Gastrocnemius medialis (tissue), 4 donors: ENCODE data around the gene TENM3.

Experiments
- POLR2A ChIP-seq, 2 donors: fragments of 450-650 bp; IDR thresholded peaks; one replicate each; pipeline ENCODE4 v1.6.1; 2017; ENCODE audit warnings: antibody characterized with exemption in 2 of 2, mild to moderate bottlenecking in 2 of 2, moderate library complexity in 2 of 2
- TF ChIP-seq, protein P1 (sequence below), 5 experiments: fragments of 450-650 bp in 3 of 5; fragments of 200-600 bp in 2 of 5; sonication (generic) in 2 of 5; IDR thresholded peaks in 4 of 5; conservative IDR thresholded peaks in 1 of 5; 1 replicate in 4 of 5; 2 replicates in 1 of 5; pipeline ENCODE4 v1.5.1; 2016 to 2019; ENCODE audit warnings: antibody characterized with exemption in 5 of 5, mild to moderate bottlenecking in 3 of 5, moderate library complexity in 3 of 5

DNA sequence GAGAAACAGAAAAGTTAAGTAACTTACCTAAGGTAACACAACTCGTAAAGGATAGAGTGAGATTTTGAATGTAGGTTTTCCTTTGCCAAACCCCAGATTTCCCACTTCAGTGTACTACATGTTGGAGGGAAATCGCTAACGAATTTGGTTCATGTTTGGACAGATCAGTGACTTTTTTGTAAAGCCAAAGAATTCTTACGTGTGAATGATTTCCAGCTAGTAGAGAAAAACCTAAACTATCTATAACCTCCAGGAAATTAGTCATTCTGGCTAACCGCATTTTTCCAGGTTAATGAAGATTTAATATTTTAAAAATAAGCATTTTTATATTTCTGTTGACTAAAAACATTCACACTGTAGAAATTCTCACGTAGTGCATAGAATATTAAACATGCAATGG, 7.2 kb downstream of the TENM3 start:
- TF ChIP-seq, protein P1, sequence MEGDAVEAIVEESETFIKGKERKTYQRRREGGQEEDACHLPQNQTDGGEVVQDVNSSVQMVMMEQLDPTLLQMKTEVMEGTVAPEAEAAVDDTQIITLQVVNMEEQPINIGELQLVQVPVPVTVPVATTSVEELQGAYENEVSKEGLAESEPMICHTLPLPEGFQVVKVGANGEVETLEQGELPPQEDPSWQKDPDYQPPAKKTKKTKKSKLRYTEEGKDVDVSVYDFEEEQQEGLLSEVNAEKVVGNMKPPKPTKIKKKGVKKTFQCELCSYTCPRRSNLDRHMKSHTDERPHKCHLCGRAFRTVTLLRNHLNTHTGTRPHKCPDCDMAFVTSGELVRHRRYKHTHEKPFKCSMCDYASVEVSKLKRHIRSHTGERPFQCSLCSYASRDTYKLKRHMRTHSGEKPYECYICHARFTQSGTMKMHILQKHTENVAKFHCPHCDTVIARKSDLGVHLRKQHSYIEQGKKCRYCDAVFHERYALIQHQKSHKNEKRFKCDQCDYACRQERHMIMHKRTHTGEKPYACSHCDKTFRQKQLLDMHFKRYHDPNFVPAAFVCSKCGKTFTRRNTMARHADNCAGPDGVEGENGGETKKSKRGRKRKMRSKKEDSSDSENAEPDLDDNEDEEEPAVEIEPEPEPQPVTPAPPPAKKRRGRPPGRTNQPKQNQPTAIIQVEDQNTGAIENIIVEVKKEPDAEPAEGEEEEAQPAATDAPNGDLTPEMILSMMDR (IDR thresholded peaks at IDR 0.05 in 4 of 5, conservative IDR thresholded peaks at IDR 0.05 in 1 of 5): no peak
- no peak for TF ChIP-seq POLR2A (IDR thresholded peaks at IDR 0.05)
